Mucosa of descending colon (tissue), 3 donors: Measurements from ENCODE around the gene PACRG. TPM values are rescaled to one million over a fixed set of nuclear protein-coding genes. Genes with fewer than 3 reads are reported as not detected.

Source experiments
- ATAC-seq: fragments of 200-7000 bp; cut with Tn5 transposase; one replicate; pipeline ENCODE4 v1.9.1; 2020; ENCODE audit warnings: mild to moderate bottlenecking, moderate library complexity
- DNase-seq, 3 donors: peaks; one replicate each; pipeline ENCODE4 v3.0.0-alpha.2; 2020
- H3K36me3 ChIP-seq: fragments of 200-600 bp; one replicate; pipeline ENCODE4 v1.8.0; 2021; ENCODE audit warnings: low read depth, mild to moderate bottlenecking
- H3K4me1 ChIP-seq: fragments of 200-600 bp; one replicate; pipeline ENCODE4 v1.8.0; 2021; ENCODE audit warnings: low read depth, mild to moderate bottlenecking
- H3K4me3 ChIP-seq: fragments of 200-600 bp; one replicate; pipeline ENCODE4 v1.8.0; 2021; ENCODE audit warnings: mild to moderate bottlenecking
- H3K9me3 ChIP-seq: fragments of 200-600 bp; one replicate; pipeline ENCODE4 v1.8.0; 2021; ENCODE audit warnings: mild to moderate bottlenecking
- intact Hi-C, 2 donors: fragments of 100-400 bp; cut with DNase I in 1 of 2; cut with micrococcal nuclease in 1 of 2; formaldehyde crosslinking; loops; one replicate each; pipeline versions ENCODE4 v1.11.0 to v1.11.1; 2022; cut with DNase I, micrococcal nuclease
- total RNA-seq, 3 donors: library from RNA; stranded (reverse); fragmentation: NEBNext Ultra II Directional in 2 of 3; extraction: Animal tissue kit (Norgen Biotek cat#: 25700) in 2 of 3; gene quantifications; one replicate each; pipeline versions ENCODE4 v1.2.1 to v1.2.4, GENCODE V29; 2021 to 2023
- TF ChIP-seq, protein P1 (sequence below): fragments of 200-600 bp; IDR thresholded peaks from one replicate; pipeline ENCODE4 v1.8.0; 2022; ENCODE audit warnings: antibody characterized with exemption, mild to moderate bottlenecking
- donor health status: DM: no; HTN: no; CAD: no; lungs with moderate emphysema.
- donor health status: DM: no; HTN: no; CAD: no.
- donor health status: DM: no; HTN: yes; CAD: no.

PACRG gene
- total RNA-seq, 3 donors from 2014 or later = 1.1 to 1.5 (median 1.3) TPM

DNA sequence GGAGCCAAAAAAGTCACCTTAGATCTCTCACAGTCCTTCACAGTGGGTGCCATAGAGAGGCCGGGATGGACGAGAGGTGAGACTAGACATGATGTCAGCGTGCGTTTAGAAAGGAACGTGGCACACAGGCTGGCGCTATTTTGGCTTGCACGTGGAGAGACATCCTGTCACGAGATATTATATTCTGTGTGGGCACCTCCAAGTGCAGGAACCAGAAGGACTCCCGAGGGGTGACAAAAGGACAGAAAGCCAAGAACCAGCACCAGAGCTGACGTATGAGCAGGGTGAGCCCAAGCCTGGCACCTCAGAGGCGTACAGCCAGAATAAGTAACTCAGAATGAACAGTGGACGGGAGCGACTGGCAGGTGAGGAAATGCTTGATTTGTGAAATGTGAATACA lies 636.9 kb downstream of the PACRG start:
- intact Hi-C loops = no loop called here
- Histone ChIP-seq H3K4me1 (no peaks in the 10 kb centered on the region), H3K36me3 (no peaks in the 10 kb centered on the region), H3K9me3 (no peaks in the 10 kb centered on the region), H3K4me3 (no peak overlapping the region)
- DNase-seq (no peak), ATAC-seq (no peak)
- TF ChIP-seq, protein P1, sequence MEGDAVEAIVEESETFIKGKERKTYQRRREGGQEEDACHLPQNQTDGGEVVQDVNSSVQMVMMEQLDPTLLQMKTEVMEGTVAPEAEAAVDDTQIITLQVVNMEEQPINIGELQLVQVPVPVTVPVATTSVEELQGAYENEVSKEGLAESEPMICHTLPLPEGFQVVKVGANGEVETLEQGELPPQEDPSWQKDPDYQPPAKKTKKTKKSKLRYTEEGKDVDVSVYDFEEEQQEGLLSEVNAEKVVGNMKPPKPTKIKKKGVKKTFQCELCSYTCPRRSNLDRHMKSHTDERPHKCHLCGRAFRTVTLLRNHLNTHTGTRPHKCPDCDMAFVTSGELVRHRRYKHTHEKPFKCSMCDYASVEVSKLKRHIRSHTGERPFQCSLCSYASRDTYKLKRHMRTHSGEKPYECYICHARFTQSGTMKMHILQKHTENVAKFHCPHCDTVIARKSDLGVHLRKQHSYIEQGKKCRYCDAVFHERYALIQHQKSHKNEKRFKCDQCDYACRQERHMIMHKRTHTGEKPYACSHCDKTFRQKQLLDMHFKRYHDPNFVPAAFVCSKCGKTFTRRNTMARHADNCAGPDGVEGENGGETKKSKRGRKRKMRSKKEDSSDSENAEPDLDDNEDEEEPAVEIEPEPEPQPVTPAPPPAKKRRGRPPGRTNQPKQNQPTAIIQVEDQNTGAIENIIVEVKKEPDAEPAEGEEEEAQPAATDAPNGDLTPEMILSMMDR = no peak

Other genes starting within 250 kb of the PACRG start
- 10 to 100 TPM in 1 of 3 donors, 1 to 10 TPM in 2; 5.2 to 10.2 (median 8.1) TPM for gene PRKN, start 208 bp upstream of the PACRG start, total RNA-seq